OCI-LY7 (cell line): ENCODE data around the gene RET. TPM values are rescaled to one million over a fixed set of nuclear protein-coding genes. Genes with fewer than 3 reads are reported as not detected.

Source experiments
- BruUV-seq: library from RNA; stranded (reverse); fragments of 400-500 nt; replicated peaks from 2 replicates; lab custom pipeline; 2021; lab: Mats Ljungman, UMichigan
- CTCF ChIA-PET: fragments of 300-600 bp; sonication (Branson Sonifier 250); formaldehyde crosslinking; loops from one replicate; lab custom pipeline; 2022; ENCODE audit warnings: antibody characterized with exemption; ENCODE audit not compliant: unreplicated experiment; lab: Charles Lee
- POLR2A ChIA-PET: fragments of 300-600 bp; sonication (Branson Sonifier 250); formaldehyde crosslinking; loops from one replicate; lab custom pipeline; 2022; ENCODE audit warnings: antibody characterized with exemption; lab: Charles Lee
- DNase-seq: peaks from one replicate; pipeline ENCODE4 v3.0.0-alpha.2; 2015; ENCODE audit warnings: low spot score
- H2AFZ ChIP-seq: fragments of 200-600 bp; sonication (generic), shearing (Covaris generic); 2 replicates; pipeline ENCODE4 v1.6.1; 2014; ENCODE audit warnings: mild to moderate bottlenecking, antibody characterized with exemption, low read length, moderate library complexity
- H3K27ac ChIP-seq: fragments of 200-600 bp; sonication (generic); 2 replicates; pipeline ENCODE4 v1.5.1; 2014; ENCODE audit warnings: mixed run types, low read depth, mild to moderate bottlenecking, moderate library complexity, low read length, inconsistent platforms; ENCODE audit not compliant: poor library complexity, severe bottlenecking
- H3K36me3 ChIP-seq: fragments of 200-600 bp; sonication (generic); 2 replicates; pipeline ENCODE4 v1.6.1; 2014; ENCODE audit warnings: mild to moderate bottlenecking, antibody characterized with exemption, low read length, moderate library complexity, mixed read lengths; ENCODE audit not compliant: insufficient read depth
- H3K4me1 ChIP-seq: fragments of 200-600 bp; sonication (generic); 2 replicates; pipeline ENCODE4 v1.5.1; 2014; ENCODE audit warnings: mild to moderate bottlenecking, low read length; ENCODE audit not compliant: insufficient read depth, poor library complexity, severe bottlenecking
- H3K4me2 ChIP-seq: fragments of 200-600 bp; sonication (generic); 2 replicates; pipeline ENCODE4 v1.6.1; 2014; ENCODE audit warnings: mild to moderate bottlenecking, low read length
- H3K4me3 ChIP-seq: fragments of 200-600 bp; sonication (generic); 2 replicates; pipeline ENCODE4 v1.5.1; 2014; ENCODE audit warnings: mild to moderate bottlenecking, low read depth, low read length; ENCODE audit not compliant: poor library complexity, severe bottlenecking
- H3K79me2 ChIP-seq: fragments of 200-600 bp; sonication (generic); 2 replicates; pipeline ENCODE4 v1.6.1; 2016; ENCODE audit warnings: low read depth, mild to moderate bottlenecking, low read length, moderate library complexity, mixed read lengths; ENCODE audit not compliant: insufficient read depth
- H3K9me2 ChIP-seq: fragments of 200-600 bp; sonication (generic); 2 replicates; pipeline ENCODE4 v1.6.1; 2016; ENCODE audit warnings: mild to moderate bottlenecking, low read length, mixed read lengths; ENCODE audit not compliant: insufficient read depth
- H3K9me3 ChIP-seq: fragments of 200-600 bp; sonication (generic); 2 replicates; pipeline ENCODE4 v1.6.1; 2014; ENCODE audit warnings: mild to moderate bottlenecking, mixed run types, low read length, mixed read lengths
- H4K20me1 ChIP-seq: fragments of 200-600 bp; sonication (generic); 2 replicates; pipeline ENCODE4 v1.6.1; 2014; ENCODE audit warnings: mild to moderate bottlenecking, antibody characterized with exemption, low read length, moderate library complexity, mixed read lengths; ENCODE audit not compliant: insufficient read depth
- EZH2phosphoT487 ChIP-seq: fragments of 200-600 bp; sonication (generic); IDR thresholded peaks from 2 replicates; pipeline ENCODE4 v1.6.1; 2018; ENCODE audit warnings: low read depth, borderline replicate concordance, mild to moderate bottlenecking, mixed run types, antibody characterized with exemption, low read length, moderate library complexity, mixed read lengths
- intact Hi-C: fragments of 100-400 bp; cut with micrococcal nuclease; formaldehyde crosslinking; loops from one replicate; pipeline ENCODE4 v1.10.0; 2022; ENCODE audit not compliant: unreplicated experiment
- total RNA-seq, 2 experiments: library from RNA; depleted of rRNA in 1 of 2; stranded (reverse); fragments of >200 nt in 1 of 2; shearing (Covaris generic) in 1 of 2; gene quantifications; 2 replicates each; pipeline ENCODE4 v1.2.3, GENCODE V29; 2014 to 2022
- TF ChIP-seq, protein P1 (sequence below): fragments of 200-600 bp; sonication (generic); conservative IDR thresholded peaks from 2 replicates; pipeline ENCODE4 v1.5.1; 2014; ENCODE audit warnings: mild to moderate bottlenecking, antibody characterized with exemption, low read length, moderate library complexity, mixed read lengths

RET gene
- total RNA-seq, 2 experiments from 2014 or later, result 0.06 TPM; not detected in 1

DNA sequence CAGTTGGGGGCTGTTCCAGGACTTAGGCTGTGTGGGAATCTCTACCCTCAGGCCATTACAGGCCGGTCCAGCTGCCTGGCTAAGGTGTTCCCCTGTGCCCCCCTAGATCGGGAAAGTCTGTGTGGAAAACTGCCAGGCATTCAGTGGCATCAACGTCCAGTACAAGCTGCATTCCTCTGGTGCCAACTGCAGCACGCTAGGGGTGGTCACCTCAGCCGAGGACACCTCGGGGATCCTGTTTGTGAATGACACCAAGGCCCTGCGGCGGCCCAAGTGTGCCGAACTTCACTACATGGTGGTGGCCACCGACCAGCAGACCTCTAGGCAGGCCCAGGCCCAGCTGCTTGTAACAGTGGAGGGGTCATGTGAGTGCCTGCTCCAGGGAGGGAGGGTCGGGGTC lies 34.2 kb downstream of the RET start:
- Histone ChIP-seq H2AFZ (no peak overlapping the region), H3K27ac (no peak overlapping the region), H4K20me1 (no peaks in the 10 kb centered on the region), H3K4me2 (no peak overlapping the region), H3K9me3 (no peaks in the 10 kb centered on the region), H3K4me1 (peaks cover 4% of the 10 kb centered on the region), H3K36me3 (no peaks in the 10 kb centered on the region), H3K9me2 (no peaks in the 10 kb centered on the region), H3K79me2 (no peaks in the 10 kb centered on the region), H3K4me3 (no peak overlapping the region)
- no peak for TF ChIP-seq EZH2phosphoT487
- TF ChIP-seq, protein P1, sequence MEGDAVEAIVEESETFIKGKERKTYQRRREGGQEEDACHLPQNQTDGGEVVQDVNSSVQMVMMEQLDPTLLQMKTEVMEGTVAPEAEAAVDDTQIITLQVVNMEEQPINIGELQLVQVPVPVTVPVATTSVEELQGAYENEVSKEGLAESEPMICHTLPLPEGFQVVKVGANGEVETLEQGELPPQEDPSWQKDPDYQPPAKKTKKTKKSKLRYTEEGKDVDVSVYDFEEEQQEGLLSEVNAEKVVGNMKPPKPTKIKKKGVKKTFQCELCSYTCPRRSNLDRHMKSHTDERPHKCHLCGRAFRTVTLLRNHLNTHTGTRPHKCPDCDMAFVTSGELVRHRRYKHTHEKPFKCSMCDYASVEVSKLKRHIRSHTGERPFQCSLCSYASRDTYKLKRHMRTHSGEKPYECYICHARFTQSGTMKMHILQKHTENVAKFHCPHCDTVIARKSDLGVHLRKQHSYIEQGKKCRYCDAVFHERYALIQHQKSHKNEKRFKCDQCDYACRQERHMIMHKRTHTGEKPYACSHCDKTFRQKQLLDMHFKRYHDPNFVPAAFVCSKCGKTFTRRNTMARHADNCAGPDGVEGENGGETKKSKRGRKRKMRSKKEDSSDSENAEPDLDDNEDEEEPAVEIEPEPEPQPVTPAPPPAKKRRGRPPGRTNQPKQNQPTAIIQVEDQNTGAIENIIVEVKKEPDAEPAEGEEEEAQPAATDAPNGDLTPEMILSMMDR, result no peak
- CTCF ChIA-PET, result no interaction called here
- BruUV-seq, result no TSS peak
- no peak for DNase-seq
- POLR2A ChIA-PET, result interaction anchor here (1.0 kb wide), 1 partner anchor 11 kb away, joined by 5 read pairs; no protein-coding TSS in a partner anchor
- intact Hi-C loops, result no loop called here

DNA sequence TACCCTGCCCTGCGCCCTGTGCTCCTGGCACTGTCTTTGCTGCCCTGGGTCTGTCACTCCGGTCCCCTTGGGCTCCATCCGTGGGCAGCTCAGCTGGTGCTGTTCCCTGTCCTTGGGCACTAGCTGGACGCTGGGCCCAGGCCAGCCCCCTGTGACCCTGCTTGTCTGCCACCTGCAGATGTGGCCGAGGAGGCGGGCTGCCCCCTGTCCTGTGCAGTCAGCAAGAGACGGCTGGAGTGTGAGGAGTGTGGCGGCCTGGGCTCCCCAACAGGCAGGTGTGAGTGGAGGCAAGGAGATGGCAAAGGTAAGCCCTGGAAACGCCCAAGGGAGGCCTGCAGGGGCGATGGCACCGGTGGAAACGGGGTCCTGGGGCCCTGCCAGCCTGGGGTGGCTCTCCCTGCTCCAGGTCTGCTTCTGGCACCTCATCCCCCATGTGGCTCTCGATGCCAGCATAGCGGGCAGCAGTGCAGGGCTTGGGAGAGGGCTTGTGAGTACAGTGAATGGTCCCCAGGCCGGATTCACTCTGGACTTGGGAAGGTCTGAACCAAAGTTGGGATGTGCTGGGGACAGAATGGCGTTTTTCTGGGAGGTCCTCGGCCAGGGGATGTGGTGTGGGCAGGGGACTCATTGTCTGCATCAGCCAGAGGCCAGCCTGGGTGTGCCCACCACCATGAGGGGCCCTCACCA lies 35.2 kb downstream of the RET start:
- Histone ChIP-seq H3K36me3 (no peaks in the 10 kb centered on the region), H3K9me3 (no peaks in the 10 kb centered on the region), H2AFZ (no peak overlapping the region), H3K27ac (no peak overlapping the region), H3K4me3 (no peak overlapping the region), H3K4me1 (no peaks in the 10 kb centered on the region), H4K20me1 (no peaks in the 10 kb centered on the region), H3K4me2 (no peak overlapping the region), H3K79me2 (no peaks in the 10 kb centered on the region), H3K9me2 (no peaks in the 10 kb centered on the region)
- POLR2A ChIA-PET, result no interaction called here
- CTCF ChIA-PET, result no interaction called here
- no peak for TF ChIP-seq EZH2phosphoT487
- TF ChIP-seq, protein P1, result no peak
- intact Hi-C loops, result no loop called here
- DNase-seq, result no peak
- BruUV-seq, result no TSS peak

DNA sequence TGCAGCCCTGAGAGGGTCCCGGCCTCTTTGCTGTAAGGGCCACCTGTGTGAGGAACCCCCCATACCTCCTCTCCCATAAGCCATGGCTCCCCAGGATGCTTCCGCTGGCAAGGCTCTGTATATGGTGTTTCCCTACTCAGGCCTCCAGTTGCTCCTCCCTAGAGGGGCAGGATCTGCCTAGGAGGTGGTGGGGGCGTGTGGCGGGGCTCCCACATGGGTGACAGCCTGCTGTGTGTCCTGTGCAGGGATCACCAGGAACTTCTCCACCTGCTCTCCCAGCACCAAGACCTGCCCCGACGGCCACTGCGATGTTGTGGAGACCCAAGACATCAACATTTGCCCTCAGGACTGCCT lies 35.7 kb downstream of the RET start:
- no peaks in the 10 kb centered on the region for H3K79me2 ChIP-seq
- intact Hi-C loops, result no loop called here
- POLR2A ChIA-PET, result no interaction called here
- no peak for DNase-seq
- no TSS peak for BruUV-seq
- no peaks in the 10 kb centered on the region for H3K9me3 ChIP-seq
- CTCF ChIA-PET, result no interaction called here
- H3K4me2 ChIP-seq, result no peak overlapping the region
- H4K20me1 ChIP-seq, result no peaks in the 10 kb centered on the region
- no peaks in the 10 kb centered on the region for H3K36me3 ChIP-seq
- no peak overlapping the region for H2AFZ ChIP-seq
- H3K27ac ChIP-seq, result no peak overlapping the region
- no peaks in the 10 kb centered on the region for H3K9me2 ChIP-seq
- no peak overlapping the region for H3K4me3 ChIP-seq
- TF ChIP-seq EZH2phosphoT487, result no peak
- TF ChIP-seq, protein P1, result no peak
- H3K4me1 ChIP-seq, result no peaks in the 10 kb centered on the region
